ENCODE results near the gene ERICH6B.

The ERICH6B gene

DNA sequence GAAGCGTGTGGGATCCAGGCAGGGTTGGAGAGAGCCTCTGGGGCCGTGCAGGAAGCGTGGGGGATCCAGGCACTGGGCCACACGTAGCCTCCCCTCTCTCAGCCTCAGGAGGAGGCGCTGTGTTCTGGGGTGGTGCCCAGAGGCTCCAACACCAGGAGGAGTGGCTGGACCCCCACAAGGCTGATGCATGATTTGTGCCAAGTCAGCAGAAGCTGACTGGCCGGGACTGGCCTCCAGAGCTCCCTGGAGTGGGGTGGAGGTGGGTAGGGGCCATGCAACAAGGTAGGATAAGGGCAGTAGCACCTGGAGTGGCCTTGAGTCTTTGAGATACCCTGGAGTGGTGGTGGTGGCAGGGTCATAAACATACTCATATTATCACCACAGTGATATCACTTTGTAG is 75.3 kb downstream of the ERICH6B start:
- TF ChIP-seq, protein P1, sequence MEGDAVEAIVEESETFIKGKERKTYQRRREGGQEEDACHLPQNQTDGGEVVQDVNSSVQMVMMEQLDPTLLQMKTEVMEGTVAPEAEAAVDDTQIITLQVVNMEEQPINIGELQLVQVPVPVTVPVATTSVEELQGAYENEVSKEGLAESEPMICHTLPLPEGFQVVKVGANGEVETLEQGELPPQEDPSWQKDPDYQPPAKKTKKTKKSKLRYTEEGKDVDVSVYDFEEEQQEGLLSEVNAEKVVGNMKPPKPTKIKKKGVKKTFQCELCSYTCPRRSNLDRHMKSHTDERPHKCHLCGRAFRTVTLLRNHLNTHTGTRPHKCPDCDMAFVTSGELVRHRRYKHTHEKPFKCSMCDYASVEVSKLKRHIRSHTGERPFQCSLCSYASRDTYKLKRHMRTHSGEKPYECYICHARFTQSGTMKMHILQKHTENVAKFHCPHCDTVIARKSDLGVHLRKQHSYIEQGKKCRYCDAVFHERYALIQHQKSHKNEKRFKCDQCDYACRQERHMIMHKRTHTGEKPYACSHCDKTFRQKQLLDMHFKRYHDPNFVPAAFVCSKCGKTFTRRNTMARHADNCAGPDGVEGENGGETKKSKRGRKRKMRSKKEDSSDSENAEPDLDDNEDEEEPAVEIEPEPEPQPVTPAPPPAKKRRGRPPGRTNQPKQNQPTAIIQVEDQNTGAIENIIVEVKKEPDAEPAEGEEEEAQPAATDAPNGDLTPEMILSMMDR (IDR thresholded peaks at IDR 0.05; ENCODE audit: low read depth, low read length): no peak
- no peaks in the 10 kb centered on the region for H3K27me3 ChIP-seq

DNA sequence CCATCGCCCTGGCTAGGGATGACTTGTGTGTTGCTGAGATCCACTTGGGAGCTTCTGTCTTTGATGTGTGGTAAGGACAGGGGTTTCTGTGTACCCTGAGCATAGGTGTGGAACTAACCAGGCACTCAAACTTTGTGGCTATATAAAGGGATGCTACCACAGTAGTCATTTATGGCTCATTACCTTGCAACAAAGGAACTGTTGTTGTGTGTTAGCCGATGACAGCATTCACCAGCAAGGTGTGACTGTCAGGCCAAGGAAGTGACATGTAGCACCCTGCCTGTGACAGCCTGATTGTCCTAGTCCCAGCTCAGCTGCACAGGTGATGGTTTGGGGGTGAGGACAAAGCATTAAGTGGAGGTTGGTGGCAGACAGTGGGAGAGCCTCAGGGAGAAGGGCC is 77.2 kb downstream of the ERICH6B start:
- H3K4me3 ChIP-seq (ENCODE audit: low read depth, low read length): no peak overlapping the region
- no peaks in the 10 kb centered on the region for H3K27me3 ChIP-seq
- TF ChIP-seq, protein P1 (IDR thresholded peaks at IDR 0.05; ENCODE audit: low read depth, low read length): no peak
- DNase-seq: no peak
- H3K9me3 ChIP-seq: no peaks in the 10 kb centered on the region
- peaks cover 14% of the 10 kb centered on the region for H3K36me3 ChIP-seq
- H3K4me1 ChIP-seq: 0 out of 2 replicates have a peak, but pooled peaks cover 2% of the 10 kb centered on the region

More for the DNA sequence above, 75.3 kb downstream of the ERICH6B start:
- no peak for DNase-seq
- Histone ChIP-seq H3K36me3 (peaks cover 5% of the 10 kb centered on the region), H3K9me3 (no peaks in the 10 kb centered on the region), H3K4me3 (ENCODE audit: low read depth, low read length) (no peak overlapping the region), H3K4me1 (0 out of 2 replicates have a peak, but pooled peaks cover 2% of the 10 kb centered on the region)

DNA sequence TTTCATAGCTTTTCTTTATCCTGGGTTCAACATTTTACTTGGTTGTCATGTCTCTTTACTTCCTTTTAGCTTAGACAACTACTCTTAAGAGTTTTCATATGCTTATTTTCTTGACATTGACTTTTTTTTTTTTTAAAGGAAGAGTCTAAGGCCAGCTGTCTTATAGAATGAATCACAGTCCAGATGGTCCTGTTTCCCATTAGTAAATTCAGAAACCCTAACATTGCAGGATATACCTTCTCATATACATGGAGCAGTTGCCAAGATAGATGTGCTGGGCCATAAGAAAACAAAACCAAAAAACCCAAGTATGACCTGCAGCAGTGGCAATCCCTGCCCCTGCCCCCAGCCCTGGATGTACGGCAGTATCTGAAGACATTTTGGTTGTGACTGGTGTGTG is 78.0 kb downstream of the ERICH6B start:
- H3K9me3 ChIP-seq: no peaks in the 10 kb centered on the region
- H3K27me3 ChIP-seq: no peaks in the 10 kb centered on the region
- H3K4me1 ChIP-seq: 0 out of 2 replicates have a peak, but pooled peaks cover 1% of the 10 kb centered on the region
- no peak overlapping the region for H3K4me3 ChIP-seq (ENCODE audit: low read depth, low read length)
- peaks cover 21% of the 10 kb centered on the region for H3K36me3 ChIP-seq
- TF ChIP-seq, protein P1 (IDR thresholded peaks at IDR 0.05; ENCODE audit: low read depth, low read length): no peak
- DNase-seq: no peak

DNA sequence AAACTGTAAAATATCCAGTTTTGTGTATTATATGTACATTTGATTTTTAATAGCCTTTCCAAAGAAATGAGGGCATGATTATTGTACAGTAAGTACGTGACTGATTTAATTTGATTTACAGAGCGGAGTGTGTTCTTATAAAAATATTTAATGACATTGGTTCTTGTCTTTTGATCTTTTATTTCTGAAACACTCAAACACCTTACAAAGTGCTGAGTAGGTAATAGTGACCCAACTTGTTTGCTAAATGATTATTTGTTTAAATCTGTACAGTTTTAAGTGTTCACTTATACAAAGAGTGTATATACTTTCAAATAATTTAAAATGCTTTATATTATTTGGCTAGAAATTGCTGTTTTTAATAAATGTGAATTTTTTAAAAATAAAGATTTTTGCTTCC is 79.3 kb downstream of the ERICH6B start:
- Histone ChIP-seq H3K4me1 (no peaks in the 10 kb centered on the region), H3K9me3 (no peaks in the 10 kb centered on the region), H3K4me3 (ENCODE audit: low read depth, low read length) (no peak overlapping the region), H3K27me3 (no peaks in the 10 kb centered on the region), H3K36me3 (peaks cover 21% of the 10 kb centered on the region)
- no peak for DNase-seq
- TF ChIP-seq, protein P1 (IDR thresholded peaks at IDR 0.05; ENCODE audit: low read depth, low read length): no peak

DNA sequence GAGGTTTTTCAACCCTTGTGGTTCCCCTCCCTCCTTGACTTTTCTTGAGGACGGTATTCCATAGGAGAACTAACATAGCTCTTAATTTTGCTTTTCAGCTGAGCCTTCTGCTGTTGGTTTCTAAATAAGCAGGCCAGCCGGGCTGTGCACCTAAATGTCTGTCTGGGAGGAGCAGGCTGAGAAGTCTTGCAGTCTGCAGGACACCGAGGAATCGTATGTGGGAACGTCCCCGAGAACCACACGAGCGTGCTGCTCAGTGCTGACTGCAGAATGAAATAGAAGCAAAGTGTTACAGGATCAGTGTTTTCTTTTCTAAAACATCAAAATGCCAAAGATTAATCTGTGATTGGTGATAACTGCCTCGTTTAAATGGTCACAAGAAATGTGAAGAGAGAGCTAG is 80.9 kb downstream of the ERICH6B start:
- Histone ChIP-seq H3K4me1 (no peaks in the 10 kb centered on the region; the same call in 1 of the 2 replicates), H3K9me3 (no peaks in the 10 kb centered on the region), H3K27me3 (no peaks in the 10 kb centered on the region), H3K4me3 (ENCODE audit: low read depth, low read length) (no peak overlapping the region), H3K36me3 (peaks cover 34% of the 10 kb centered on the region)
- TF ChIP-seq, protein P1 (IDR thresholded peaks at IDR 0.05; ENCODE audit: low read depth, low read length): no peak
- DNase-seq: no peak

DNA sequence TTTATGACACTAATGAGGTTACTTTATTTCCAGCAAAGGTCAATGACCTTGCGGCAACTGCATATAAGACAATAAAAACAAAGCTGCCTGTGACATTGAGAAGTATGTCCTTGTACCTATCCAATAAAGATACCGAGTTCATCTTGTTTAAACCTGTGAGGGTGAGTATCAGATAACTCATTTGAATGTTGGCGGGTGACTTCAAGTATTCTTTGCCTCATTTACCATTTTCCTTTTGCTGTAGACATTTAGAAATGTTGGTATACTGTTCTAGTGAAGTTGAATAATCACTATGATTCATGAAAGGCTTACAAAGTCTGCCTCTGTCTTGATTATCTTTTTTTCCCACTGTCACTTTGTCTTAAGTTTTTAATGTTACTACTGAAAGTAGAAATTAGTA is 85.8 kb downstream of the ERICH6B start:
- H3K36me3 ChIP-seq: peaks cover 36% of the 10 kb centered on the region
- DNase-seq: no peak
- no peaks in the 10 kb centered on the region for H3K9me3 ChIP-seq
- H3K4me3 ChIP-seq (ENCODE audit: low read depth, low read length): no peak overlapping the region
- TF ChIP-seq, protein P1 (IDR thresholded peaks at IDR 0.05; ENCODE audit: low read depth, low read length): no peak
- H3K27me3 ChIP-seq: no peaks in the 10 kb centered on the region
- H3K4me1 ChIP-seq: no peaks in the 10 kb centered on the region; the same call in 1 of the 2 replicates

Data from BE2C (cell line).